SK-N-SH (cell line): ENCODE data around the gene MUC5AC. TPM values are rescaled to one million over a fixed set of nuclear protein-coding genes. Genes with fewer than 3 reads are reported as not detected.
"Not testable (repeated sequence)": the region's sequence is repeated elsewhere in the genome, so short reads cannot be mapped to it uniquely, and the experiment has no call there.

ENCODE experiments used
- CTCF ChIA-PET: fragments of 300-600, 350-600 bp; formaldehyde crosslinking; extraction: SDS; loops from one replicate; lab custom pipeline; 2021; lab: Yijun Ruan, JAX
- POLR2A ChIA-PET: fragments of 350-600 bp; sonication (Branson Sonifier 250); formaldehyde crosslinking; extraction: SDS; loops from one replicate; lab custom pipeline; 2020; ENCODE audit warnings: antibody characterized with exemption, inconsistent platforms; lab: Yijun Ruan, JAX
- DNase-seq: peaks from one replicate; pipeline ENCODE4 v3.0.0; 2012
- H2AFZ ChIP-seq: fragments of 200-600 bp; sonication (generic); 2 replicates; pipeline ENCODE4 v1.8.1; 2016; ENCODE audit warnings: antibody characterized with exemption, mild to moderate bottlenecking, low read depth
- H3F3A ChIP-seq: fragments of 200-600 bp; sonication (generic); replicated peaks from 2 replicates; pipeline ENCODE3; 2016; ENCODE audit warnings: antibody characterized with exemption, mild to moderate bottlenecking; ENCODE audit not compliant: insufficient read depth
- H3K27ac ChIP-seq, 2 experiments: fragments of 200-500 bp in 1 of 2; fragments of 200-600 bp in 1 of 2; sonication (Bioruptor generic) in 1 of 2; sonication (generic), shearing (Covaris generic) in 1 of 2; 2 replicates each; pipeline versions ENCODE4 v1.5.1 to v1.6.1; 2014 to 2016; ENCODE audit warnings: low read depth in 2 of 2, inconsistent platforms in 1 of 2, low read length in 1 of 2, mild to moderate bottlenecking in 1 of 2, mixed read lengths in 1 of 2
- H3K27me3 ChIP-seq: fragments of 200-600 bp; sonication (generic), shearing (Covaris generic); 2 replicates; pipeline ENCODE4 v1.6.1; 2016; ENCODE audit warnings: mixed run types; ENCODE audit not compliant: insufficient read depth
- H3K36me3 ChIP-seq, 2 experiments: fragments of 200-500 bp in 1 of 2; fragments of 200-600 bp in 1 of 2; sonication (Bioruptor generic) in 1 of 2; sonication (generic) in 1 of 2; replicated peaks in 1 of 2; 2 replicates each; pipeline versions ENCODE3 to v1.5.1; 2014 to 2016; ENCODE audit warnings: low read length in 1 of 2, mild to moderate bottlenecking in 1 of 2; ENCODE audit not compliant: insufficient read depth in 2 of 2, control insufficient read depth in 1 of 2
- H3K4me1 ChIP-seq, 2 experiments: fragments of 200-500 bp in 1 of 2; fragments of 200-600 bp in 1 of 2; sonication (Bioruptor generic) in 1 of 2; sonication (generic), shearing (Covaris generic) in 1 of 2; 2 replicates each; pipeline versions ENCODE4 v1.5.1 to v1.6.1; 2014 to 2016; ENCODE audit warnings: low read depth in 1 of 2, low read length in 1 of 2, mixed run types in 1 of 2; ENCODE audit not compliant: insufficient read depth in 2 of 2, control insufficient read depth in 1 of 2
- H3K4me2 ChIP-seq: fragments of 200-600 bp; sonication (generic), shearing (Covaris generic); 2 replicates; pipeline ENCODE4 v1.6.1; 2017; ENCODE audit warnings: mixed run types
- H3K4me3 ChIP-seq, 2 experiments: fragments of 200-500 bp in 1 of 2; fragments of 200-600 bp in 1 of 2; sonication (Bioruptor generic) in 1 of 2; sonication (generic), shearing (Covaris generic) in 1 of 2; 2 replicates each; pipeline versions ENCODE4 v1.5.1 to v1.8.1; 2014 to 2016; ENCODE audit warnings: low read depth in 2 of 2, inconsistent platforms in 1 of 2, low read length in 1 of 2, mild to moderate bottlenecking in 1 of 2, mixed read lengths in 1 of 2, moderate library complexity in 1 of 2
- H3K79me2 ChIP-seq: fragments of 200-600 bp; sonication (generic); 2 replicates; pipeline ENCODE4 v1.8.1; 2017; ENCODE audit warnings: mild to moderate bottlenecking; ENCODE audit not compliant: insufficient read depth
- H3K9ac ChIP-seq: fragments of 200-600 bp; sonication (generic); 2 replicates; pipeline ENCODE4 v1.6.1; 2017; ENCODE audit warnings: mixed run types
- H3K9me2 ChIP-seq: fragments of 200-600 bp; sonication (generic); 2 replicates; pipeline ENCODE4 v1.6.1; 2017; ENCODE audit warnings: mixed run types
- H3K9me3 ChIP-seq: fragments of 200-600 bp; sonication (generic); 2 replicates; pipeline ENCODE4 v1.6.1; 2017; ENCODE audit warnings: mixed run types, mild to moderate bottlenecking, moderate library complexity
- H4K20me1 ChIP-seq: fragments of 200-600 bp; sonication (generic); 2 replicates; pipeline ENCODE4 v1.6.1; 2017; ENCODE audit warnings: mild to moderate bottlenecking, mixed run types; ENCODE audit not compliant: insufficient read depth
- CHD2 ChIP-seq: fragments of 150-350 bp; IDR thresholded peaks from 2 replicates; pipeline ENCODE4 v1.6.1; 2018; ENCODE audit warnings: low read length; ENCODE audit not compliant: partially characterized antibody
- CTCF ChIP-seq: fragments of 200-600 bp; sonication (generic); IDR thresholded peaks from 2 replicates; pipeline ENCODE4 v1.6.1; 2017; ENCODE audit warnings: antibody characterized with exemption, mild to moderate bottlenecking, moderate library complexity
- RAD21 ChIP-seq: IDR thresholded peaks from 2 replicates; pipeline ENCODE4 v1.6.1; 2012; ENCODE audit warnings: mild to moderate bottlenecking, low read length
- RFX5 ChIP-seq: IDR thresholded peaks from 2 replicates; pipeline ENCODE4 v1.6.1; 2012; ENCODE audit warnings: mild to moderate bottlenecking, improper control_type of control experiment, low read length
- SIN3A ChIP-seq: IDR thresholded peaks from 2 replicates; pipeline ENCODE4 v1.6.1; 2012; ENCODE audit warnings: low read depth, mild to moderate bottlenecking, low read length, moderate library complexity, borderline replicate concordance
- TCF12 ChIP-seq: IDR thresholded peaks from 2 replicates; pipeline ENCODE4 v1.4.0; 2012
- ZBTB33 ChIP-seq: IDR thresholded peaks from 2 replicates; pipeline ENCODE4 v1.4.0; 2012; ENCODE audit warnings: low read depth, borderline replicate concordance
- WGBS: methylation state at CpG from one replicate; pipeline ENCODE4 v1.1.6; 2017; ENCODE audit warnings: low lambda C conversion rate; 5-methylcytosine and 5-hydroxymethylcytosine counted together
- polyA plus RNA-seq, 3 experiments: library from polyadenylated mRNA; depleted of rRNA; stranded (reverse); fragments of >200 nt; gene quantifications; 2 replicates each; pipeline ENCODE4 v1.2.3, GENCODE V29; 2012

Gene MUC5AC
- polyA plus RNA-seq, 1 of the 3 experiments (the other 2 are of a cell fraction), result not detected

GRCh38 chr11:1181853-1182535 lies 24.2 kb downstream of the MUC5AC start:
- CTCF ChIA-PET, result interaction anchor here (1.5 kb wide), 1 partner anchor 18 kb away, joined by 4 read pairs; no protein-coding TSS in a partner anchor
- no peaks in the 10 kb centered on the region for H3K9me3 ChIP-seq
- no peaks in the 10 kb centered on the region for H3K27me3 ChIP-seq
- H3F3A ChIP-seq, result no peaks in the 10 kb centered on the region
- no peak overlapping the region for H3K27ac ChIP-seq
- no peaks in the 10 kb centered on the region for H3K4me1 ChIP-seq
- no peak overlapping the region for H3K4me2 ChIP-seq
- 21% methylated on average over 13 of the region's 41 CpGs for WGBS
- no peaks in the 10 kb centered on the region for H3K9me2 ChIP-seq
- no peak overlapping the region for H3K4me3 ChIP-seq
- TF ChIP-seq RAD21 (no peak), CHD2 (no peak), ZBTB33 (no peak), RFX5 (no peak), SIN3A (no peak), CTCF (no peak), TCF12 (no peak)
- H3K79me2 ChIP-seq, result no peaks in the 10 kb centered on the region
- H4K20me1 ChIP-seq, result no peaks in the 10 kb centered on the region
- no peak for DNase-seq
- POLR2A ChIA-PET, result no interaction called here
- no peak overlapping the region for H3K9ac ChIP-seq
- H3K36me3 ChIP-seq, result no peaks in the 10 kb centered on the region
- H2AFZ ChIP-seq, result no peak overlapping the region

- H3F3A ChIP-seq, H3K4me3 ChIP-seq, H3K9me3 ChIP-seq, POLR2A ChIA-PET, H3K27me3 ChIP-seq, H3K36me3 ChIP-seq, H3K9ac ChIP-seq, H4K20me1 ChIP-seq, H2AFZ ChIP-seq, H3K9me2 ChIP-seq, DNase-seq, H3K79me2 ChIP-seq, H3K4me1 ChIP-seq, H3K4me2 ChIP-seq, CTCF ChIA-PET, H3K27ac ChIP-seq: not testable (repeated sequence)
- 53% methylated on average over 12 of the region's 22 CpGs for WGBS
Observed at GRCh38 chr11:1184139-1184538, 26.4 kb downstream of the MUC5AC start.

- H3K9me2 ChIP-seq, H3K27ac ChIP-seq, POLR2A ChIA-PET, H2AFZ ChIP-seq, H3K27me3 ChIP-seq, H3K79me2 ChIP-seq, H3K4me3 ChIP-seq, H3K4me2 ChIP-seq, H3K4me1 ChIP-seq, H3F3A ChIP-seq, H4K20me1 ChIP-seq, DNase-seq, H3K36me3 ChIP-seq, H3K9ac ChIP-seq, H3K9me3 ChIP-seq: not testable (repeated sequence)
- WGBS, result 12% methylated on average over 2 of the region's 15 CpGs
- CTCF ChIA-PET, result interaction anchor here (0.5 kb wide), 1 partner anchor 11 kb away, joined by 3 read pairs; no protein-coding TSS in a partner anchor
Observed at GRCh38 chr11:1188451-1189130, 30.8 kb downstream of the MUC5AC start.

GRCh38 chr11:1189816-1190215 lies 32.1 kb downstream of the MUC5AC start:
- H3K79me2 ChIP-seq, CTCF ChIA-PET, H3K9ac ChIP-seq, H3K9me2 ChIP-seq, H3K9me3 ChIP-seq, H3F3A ChIP-seq, H4K20me1 ChIP-seq, H3K36me3 ChIP-seq, H3K4me2 ChIP-seq, H3K4me3 ChIP-seq, H2AFZ ChIP-seq, H3K27me3 ChIP-seq, H3K4me1 ChIP-seq, POLR2A ChIA-PET, DNase-seq, H3K27ac ChIP-seq: not testable (repeated sequence)
- 15% methylated on average over 6 of the region's 12 CpGs for WGBS
